ENCODE measurements around the gene CDK18. TPM values are rescaled to one million over a fixed set of nuclear protein-coding genes. Genes with fewer than 3 reads are reported as not detected.

The CDK18 gene
- total and polyA plus RNA-seq, 9 of the 15 experiments (the other 6 are each of a cell fraction or from before 2014, with no cell fraction given): 0.05 to 0.69 (median 0.17) TPM; not detected in 2

- TF ChIP-seq CUX1 (CRISPR knock-in tag; IDR thresholded peaks at IDR 0.05) (no peak), ZFPM2 (CRISPR knock-in tag; IDR thresholded peaks at IDR 0.05) (no peak), ZNF449 (CRISPR knock-in tag; IDR thresholded peaks at IDR 0.05) (no peak), ZNF232 (CRISPR knock-in tag; IDR thresholded peaks at IDR 0.05) (no peak), PBX2 (CRISPR knock-in tag; IDR thresholded peaks at IDR 0.05; ENCODE audit: low read depth) (no peak), PBX2 (tag; conservative IDR thresholded peaks at IDR 0.05; ENCODE audit: low read depth) (no peak), MXD1 (CRISPR knock-in tag; IDR thresholded peaks at IDR 0.05; ENCODE audit: borderline replicate concordance, poor library complexity, severe bottlenecking) (no peak), ZNF507 (tag; conservative IDR thresholded peaks at IDR 0.05) (no peak)
Observed at GRCh38 chr1:205538235-205538840, 33.9 kb downstream of the CDK18 start (continued).
